Measurements from ENCODE around the gene PCGF5.
"Not testable (repeated sequence)": the region's sequence is repeated elsewhere in the genome, so short reads cannot be mapped to it uniquely, and the experiment has no call there.

Gene PCGF5

GRCh38 chr10:91220194-91220953, at the start of gene PCGF5:
Gene PCGF5, plus strand, starts transcription at chr10:91220663. Its CDS starts 2,209 bp downstream, at chr10:91222872.
- peak; percentile 78 for DNase-seq (ENCODE audit: low spot score)
- no peak for FAIRE-seq

GRCh38 chr10:91171485-91171884, 49.0 kb upstream of the PCGF5 start:
- DNase-seq (ENCODE audit: low spot score) (no peak), FAIRE-seq (no peak)

- FAIRE-seq (no peak), DNase-seq (ENCODE audit: low spot score) (no peak)
Observed at GRCh38 chr10:91172348-91172747, 48.1 kb upstream of the PCGF5 start.

- DNase-seq (ENCODE audit: low spot score) (peak; percentile 81), FAIRE-seq (peak; percentile 75)
Observed at GRCh38 chr10:91185239-91185875, 35.1 kb upstream of the PCGF5 start.

- FAIRE-seq (no peak), DNase-seq (ENCODE audit: low spot score) (no peak)
Observed at GRCh38 chr10:91187156-91187555, 33.3 kb upstream of the PCGF5 start.

- not testable (repeated sequence) for DNase-seq (ENCODE audit: low spot score)
Observed at GRCh38 chr10:91188010-91188409, 32.5 kb upstream of the PCGF5 start.

GRCh38 chr10:91188889-91189288, 31.6 kb upstream of the PCGF5 start:
- DNase-seq (ENCODE audit: low spot score) (no peak), FAIRE-seq (no peak)

More at GRCh38 chr10:91188010-91188409, 32.5 kb upstream of the PCGF5 start:
- FAIRE-seq: not testable (repeated sequence)

- no peak for FAIRE-seq
- peak; percentile 16 for DNase-seq (ENCODE audit: low spot score)
Observed at GRCh38 chr10:91190388-91190870, 30.0 kb upstream of the PCGF5 start.

GRCh38 chr10:91190876-91191583, 29.4 kb upstream of the PCGF5 start:
- FAIRE-seq: peak; percentile 92
- DNase-seq (ENCODE audit: low spot score): peak; percentile 77

- DNase-seq (ENCODE audit: low spot score): no peak
- FAIRE-seq: no peak
Observed at GRCh38 chr10:91191584-91191919, 28.9 kb upstream of the PCGF5 start.

GRCh38 chr10:91194497-91195179, 25.8 kb upstream of the PCGF5 start:
- peak; percentile 88 for FAIRE-seq
- DNase-seq (ENCODE audit: low spot score): peak; percentile 72

GRCh38 chr10:91196268-91197048, 24.0 kb upstream of the PCGF5 start:
- no peak for FAIRE-seq

GRCh38 chr10:91197127-91197526, 23.3 kb upstream of the PCGF5 start:
- FAIRE-seq (no peak), DNase-seq (ENCODE audit: low spot score) (peak; percentile 19)

More at GRCh38 chr10:91196268-91197048, 24.0 kb upstream of the PCGF5 start:
- no peak for DNase-seq (ENCODE audit: low spot score)

GRCh38 chr10:91198781-91199180, 21.7 kb upstream of the PCGF5 start:
- no peak for DNase-seq (ENCODE audit: low spot score)
- FAIRE-seq: no peak

- DNase-seq (ENCODE audit: low spot score): no peak
- FAIRE-seq: no peak
Observed at GRCh38 chr10:91200314-91201212, 19.9 kb upstream of the PCGF5 start.

GRCh38 chr10:91201213-91201996, 19.1 kb upstream of the PCGF5 start:
- no peak for FAIRE-seq
- no peak for DNase-seq (ENCODE audit: low spot score)

- FAIRE-seq: no peak
- DNase-seq (ENCODE audit: low spot score): no peak
Observed at GRCh38 chr10:91206427-91206826, 14.0 kb upstream of the PCGF5 start.

- no peak for FAIRE-seq
- no peak for DNase-seq (ENCODE audit: low spot score)
Observed at GRCh38 chr10:91206837-91207474, 13.5 kb upstream of the PCGF5 start.
